Uterus (tissue), 2 donors: ENCODE data around the gene KCNH2.

ENCODE experiments used
- CTCF ChIP-seq, 4 experiments: fragments of 200-600 bp in 2 of 4; fragments of 450-650 bp in 2 of 4; sonication (generic) in 2 of 4; IDR thresholded peaks; one replicate each; pipeline ENCODE4 v1.5.1; 2016 to 2019; ENCODE audit warnings: antibody characterized with exemption in 4 of 4, mild to moderate bottlenecking in 2 of 4, moderate library complexity in 1 of 4
- POLR2A ChIP-seq, 2 donors: fragments of 450-650 bp; IDR thresholded peaks; one replicate each; pipeline ENCODE4 v1.6.1; 2016; ENCODE audit warnings: antibody characterized with exemption in 2 of 2, mild to moderate bottlenecking in 1 of 2, moderate library complexity in 1 of 2

- TF ChIP-seq POLR2A (IDR thresholded peaks at IDR 0.05) (no peak), CTCF (IDR thresholded peaks at IDR 0.05) (no peak)
These were observed 1.7 kb upstream of the KCNH2 start for GRCh38 chr7:150979713-150980390.
